GM12878 (cell line): ENCODE measurements around the gene SPATA25. TPM values are rescaled to one million over a fixed set of nuclear protein-coding genes. Genes with fewer than 3 reads are reported as not detected.

ENCODE experiments used
- ATAC-seq: fragments of 200-7000 bp; cut with Tn5 transposase; 3 replicates; pipeline ENCODE4 v1.9.1; 2020; ENCODE audit warnings: mild to moderate bottlenecking, moderate library complexity
- BruUV-seq: library from RNA; stranded (reverse); fragments of 400-500 nt; replicated peaks from 2 replicates; lab custom pipeline; 2021; lab: Mats Ljungman, UMichigan
- CTCF ChIA-PET: fragments of 300-600 bp; sonication (Branson Sonifier 250); formaldehyde crosslinking; extraction: SDS; loops from one replicate; lab custom pipeline; 2021; ENCODE audit warnings: inconsistent platforms; lab: Yijun Ruan, JAX
- POLR2A ChIA-PET: fragments of 350-600 bp; formaldehyde crosslinking; extraction: SDS; loops from one replicate; lab custom pipeline; 2021; ENCODE audit warnings: inconsistent platforms; lab: Charles Lee
- RAD21 ChIA-PET: fragments of 300-600 bp; sonication (Branson Sonifier 250); formaldehyde crosslinking; loops from one replicate; lab custom pipeline; 2023; ENCODE audit warnings: antibody characterized with exemption; ENCODE audit not compliant: unreplicated experiment; lab: Charles Lee
- SMC1A ChIA-PET: fragments of 300-600 bp; sonication (Branson Sonifier 250); formaldehyde crosslinking; loops from one replicate; lab custom pipeline; 2023; ENCODE audit not compliant: unreplicated experiment, uncharacterized antibody; lab: Charles Lee
- DNase-seq: peaks from one replicate; pipeline ENCODE4 v3.0.0-alpha.2; 2011; ENCODE audit warnings: low read depth, low spot score
- FAIRE-seq: peaks from 3 replicates; lab custom pipeline; 2011; peaks lifted over from hg19 to GRCh38; lab: Jason Lieb, UNC
- H2AFZ ChIP-seq: 2 replicates; pipeline ENCODE4 v1.6.0; 2011; ENCODE audit warnings: low read depth, low read length, control low read depth; ENCODE audit not compliant: control insufficient read depth
- H3K27ac ChIP-seq: 2 replicates; pipeline ENCODE4 v1.5.1; 2011; ENCODE audit warnings: control low read depth; ENCODE audit not compliant: control insufficient read depth, insufficient read depth
- H3K27me3 ChIP-seq, 2 experiments: replicated peaks in 1 of 2; 2 replicates each; pipeline versions ENCODE4 v1.6.0 to v1.6.1; 2011; ENCODE audit warnings: low read length in 1 of 2; ENCODE audit not compliant: control insufficient read depth in 2 of 2, insufficient read depth in 2 of 2
- H3K36me3 ChIP-seq, 2 experiments: 2 replicates each; pipeline ENCODE4 v1.5.1; 2011; ENCODE audit warnings: low read length in 1 of 2; ENCODE audit not compliant: control insufficient read depth in 2 of 2, insufficient read depth in 2 of 2
- H3K4me1 ChIP-seq: 2 replicates; pipeline ENCODE4 v1.6.1; 2011; ENCODE audit warnings: mild to moderate bottlenecking, low read length, moderate library complexity, mixed read lengths; ENCODE audit not compliant: control insufficient read depth, insufficient read depth
- H3K4me2 ChIP-seq: 2 replicates; pipeline ENCODE4 v1.6.0; 2011; ENCODE audit warnings: control low read depth; ENCODE audit not compliant: control insufficient read depth, insufficient read depth
- H3K4me3 ChIP-seq: fragments of 200-600 bp; sonication (generic); 2 replicates; pipeline ENCODE4 v1.5.1; 2016
- H3K79me2 ChIP-seq: 2 replicates; pipeline ENCODE4 v1.6.0; 2011; ENCODE audit warnings: low read length; ENCODE audit not compliant: control insufficient read depth, insufficient read depth
- H3K9ac ChIP-seq: 2 replicates; pipeline ENCODE4 v1.8.0; 2011; ENCODE audit warnings: low read length, control low read depth, mixed read lengths; ENCODE audit not compliant: control insufficient read depth, insufficient read depth
- H3K9me3 ChIP-seq: replicated peaks from 3 replicates; pipeline ENCODE4 v1.5.1; 2011; ENCODE audit warnings: mild to moderate bottlenecking, low read length; ENCODE audit not compliant: control insufficient read depth, insufficient read depth
- H4K20me1 ChIP-seq: 2 replicates; pipeline ENCODE4 v1.6.0; 2011; ENCODE audit not compliant: control insufficient read depth, insufficient read depth
- BCL11A ChIP-seq: IDR thresholded peaks from 2 replicates; pipeline ENCODE4 v1.6.1; 2011; ENCODE audit warnings: low read depth, low read length
- CHD2 ChIP-seq: IDR thresholded peaks from 2 replicates; pipeline ENCODE4 v1.6.1; 2011; ENCODE audit warnings: low read depth, low read length, improper control_type of control experiment, borderline replicate concordance
- KLF5 ChIP-seq: fragments of 450-650 bp; IDR thresholded peaks from 2 replicates; pipeline ENCODE4 v1.6.1; 2014; ENCODE audit warnings: mild to moderate bottlenecking; ENCODE audit not compliant: partially characterized antibody
- MYB ChIP-seq: fragments of 150-350 bp; IDR thresholded peaks from 2 replicates; pipeline ENCODE4 v1.6.1; 2014; ENCODE audit warnings: mild to moderate bottlenecking, low read depth, low read length, borderline replicate concordance
- MYC ChIP-seq: IDR thresholded peaks from 2 replicates; pipeline ENCODE4 v1.6.1; 2011; ENCODE audit warnings: mild to moderate bottlenecking, low read length, moderate library complexity, inconsistent platforms; ENCODE audit not compliant: insufficient read depth, insufficient replicate concordance, insufficient read length, severe bottlenecking
- NFXL1 ChIP-seq: fragments of 450-650 bp; IDR thresholded peaks from 2 replicates; pipeline ENCODE4 v1.6.1; 2017; ENCODE audit warnings: antibody characterized with exemption, mild to moderate bottlenecking, borderline replicate concordance
- NR2C2 ChIP-seq: IDR thresholded peaks from 2 replicates; pipeline ENCODE4 v1.6.1; 2011; ENCODE audit warnings: borderline replicate concordance, low read depth; ENCODE audit not compliant: control insufficient read depth, insufficient read length
- PML ChIP-seq: IDR thresholded peaks from 2 replicates; pipeline ENCODE4 v1.6.1; 2012; ENCODE audit warnings: low read length, inconsistent platforms
- SMARCA5 ChIP-seq: fragments of 450-650 bp; IDR thresholded peaks from 2 replicates; pipeline ENCODE4 v1.6.1; 2017; ENCODE audit warnings: mild to moderate bottlenecking
- SPI1 ChIP-seq: IDR thresholded peaks from 2 replicates; pipeline ENCODE4 v1.6.1; 2011; ENCODE audit warnings: low read depth, mild to moderate bottlenecking, low read length, moderate library complexity, borderline replicate concordance; ENCODE audit not compliant: insufficient read depth
- SRF ChIP-seq, 2 experiments: IDR thresholded peaks; 2 replicates each; pipeline ENCODE4 v1.6.1; 2011; ENCODE audit warnings: low read depth in 2 of 2, low read length in 2 of 2, mild to moderate bottlenecking in 1 of 2, moderate library complexity in 1 of 2
- TCF12 ChIP-seq: IDR thresholded peaks from 2 replicates; pipeline ENCODE4 v1.6.1; 2011; ENCODE audit warnings: low read depth, mild to moderate bottlenecking, low read length
- USF1 ChIP-seq: IDR thresholded peaks from 2 replicates; pipeline ENCODE4 v1.6.1; 2011; ENCODE audit warnings: borderline replicate concordance, low read depth, mild to moderate bottlenecking, moderate library complexity, mixed read lengths, low read length; ENCODE audit not compliant: insufficient read depth; ENCODE audit errors: extremely low read length
- ZNF592 ChIP-seq: fragments of 450-650 bp; IDR thresholded peaks from 2 replicates; pipeline ENCODE4 v1.6.1; 2017; ENCODE audit warnings: mild to moderate bottlenecking, moderate library complexity
- ZZZ3 ChIP-seq: IDR thresholded peaks from 2 replicates; pipeline ENCODE4 v1.6.1; 2011; ENCODE audit warnings: low read depth; ENCODE audit not compliant: control insufficient read depth, insufficient read length
- WGBS: methylation state at CpG from one replicate; pipeline ENCODE4 v1.1.6; 2016; ENCODE audit warnings: low lambda C conversion rate; ENCODE audit not compliant: insufficient replicate concordance, insufficient coverage; ENCODE audit errors: missing lambda C conversion rate; 5-methylcytosine and 5-hydroxymethylcytosine counted together
- in situ Hi-C: fragments of 300-500 bp; cut with MboI; formaldehyde crosslinking; loops from 9 replicates; pipeline ENCODE4 v1.14.3; 2018; ENCODE audit warnings: mixed read lengths
- intact Hi-C: fragments of 100-400 bp; cut with micrococcal nuclease; formaldehyde crosslinking; loops from one replicate; pipeline ENCODE4 v1.14.2; 2022; ENCODE audit not compliant: unreplicated experiment
- polyA plus RNA-seq, 11 experiments: library from polyadenylated mRNA; depleted of rRNA in 4 of 11; unstranded in 6 of 11; stranded (reverse) in 5 of 11; fragments of >200 nt; fragmentation: Nextera tagmentation in 4 of 11; fragmentation: Illumina TruSeq in 1 of 11; extraction: Ambion mirVana in 4 of 11; extraction: Trizol in 1 of 11; gene quantifications; 1 replicate in 1 of 11; 2 replicates in 10 of 11; pipeline versions ENCODE4 v1.2.1 to v1.2.3, GENCODE V29; 2011 to 2016; ENCODE audit warnings: inconsistent platforms in 2 of 11, missing spikeins in 2 of 11, low read depth in 1 of 11
- total RNA-seq, 4 experiments: library from RNA; depleted of rRNA in 3 of 4; stranded (reverse); fragments of >200 nt in 3 of 4; fragmentation: Illumina TruSeq in 1 of 4; extraction: Trizol in 1 of 4; gene quantifications; 2 replicates each; pipeline versions ENCODE4 v1.2.1 to v1.2.3, GENCODE V29; 2013 to 2021
- TF ChIP-seq, protein P1 (sequence below): fragments of 450-650 bp; conservative IDR thresholded peaks from 2 replicates; pipeline ENCODE4 v1.6.1; 2017; ENCODE audit warnings: mild to moderate bottlenecking, moderate library complexity

The SPATA25 gene
- total and polyA plus RNA-seq, 10 of the 15 experiments (the other 5 are each of a cell fraction or from before 2014, with no cell fraction given): 0.28 to 2.9 (median 1.3) TPM; not detected in 3

DNA sequence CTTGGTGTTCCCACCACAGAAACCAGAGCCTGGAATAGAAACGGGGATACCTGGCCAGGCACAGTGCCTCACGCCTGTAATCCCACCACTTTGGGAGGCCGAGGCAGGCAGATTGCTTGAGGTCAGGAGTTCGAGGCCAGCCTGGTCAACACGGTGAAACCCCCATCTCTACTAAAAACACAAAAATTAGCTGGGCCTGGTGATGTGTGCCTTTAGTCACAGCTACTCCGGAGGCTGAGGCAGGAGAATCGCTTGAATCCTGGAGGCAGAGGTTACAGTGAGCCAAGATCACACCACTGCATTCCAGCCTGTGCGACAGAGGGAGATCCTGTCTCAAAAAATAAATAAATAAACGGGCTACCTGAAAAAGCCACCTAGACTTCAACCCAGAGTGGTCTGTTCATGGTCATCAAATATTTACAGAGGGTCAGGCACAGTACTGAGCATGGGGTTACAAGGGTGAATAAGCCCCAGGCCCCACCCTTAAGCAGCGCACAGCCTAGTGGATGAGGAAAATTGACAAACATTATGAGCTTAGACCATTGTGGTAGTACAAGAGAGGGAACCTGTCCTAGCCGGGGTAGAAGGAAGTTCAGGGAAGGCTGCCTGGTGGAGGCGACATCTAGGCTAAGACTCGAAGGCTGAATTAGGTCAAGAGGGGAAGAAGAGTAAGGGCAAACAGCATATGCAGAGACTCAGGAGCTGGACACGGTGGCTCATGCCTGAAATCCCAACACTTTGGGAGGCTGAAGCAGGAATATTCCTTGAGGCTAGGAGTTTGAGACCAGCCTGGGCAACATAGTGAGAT is 39.9 kb upstream of the SPATA25 start:
- H3K27me3 ChIP-seq: no peaks in the 10 kb centered on the region
- in situ Hi-C loops (no loop called here), intact Hi-C loops (no loop called here)
- no TSS peak for BruUV-seq
- no peak overlapping the region for H3K27ac ChIP-seq
- H3K4me1 ChIP-seq: no peaks in the 10 kb centered on the region
- no peak for DNase-seq
- SMC1A ChIA-PET: interaction anchor here (3.8 kb wide), 1 partner anchor 128 kb away, joined by 11 read pairs; no protein-coding TSS in a partner anchor
- no peaks in the 10 kb centered on the region for H3K36me3 ChIP-seq
- H4K20me1 ChIP-seq: no peaks in the 10 kb centered on the region
- 60% methylated on average over 14 of the region's 14 CpGs for WGBS
- POLR2A ChIA-PET: interaction anchor here (1.2 to 1.4 kb wide), 2 partner anchors 8 to 34 kb away, joined by 3 read pairs; no protein-coding TSS in a partner anchor
- H3K4me3 ChIP-seq: no peak overlapping the region
- H3K9ac ChIP-seq: no peak overlapping the region
- RAD21 ChIA-PET: no interaction called here
- H3K4me2 ChIP-seq: no peak overlapping the region
- FAIRE-seq: no peak
- no peak for ATAC-seq
- no peaks in the 10 kb centered on the region for H3K79me2 ChIP-seq
- no peaks in the 10 kb centered on the region for H3K9me3 ChIP-seq
- no peak overlapping the region for H2AFZ ChIP-seq
- CTCF ChIA-PET: interaction anchor here (1.0 kb wide), 1 partner anchor 8 kb away, joined by 4 read pairs; no protein-coding TSS in a partner anchor
- TF ChIP-seq MYB (no peak), TCF12 (no peak), SMARCA5 (no peak), SRF (IDR thresholded peaks at IDR 0.05; ENCODE audit: low read depth in 2 of 2, low read length in 2 of 2) (no peak), NR2C2 (no peak), BCL11A (no peak), ZZZ3 (no peak), ZNF592 (no peak), USF1 (no peak), PML (no peak), NFXL1 (no peak), MYC (no peak), KLF5 (no peak), SPI1 (no peak), CHD2 (no peak)
- TF ChIP-seq, protein P1, sequence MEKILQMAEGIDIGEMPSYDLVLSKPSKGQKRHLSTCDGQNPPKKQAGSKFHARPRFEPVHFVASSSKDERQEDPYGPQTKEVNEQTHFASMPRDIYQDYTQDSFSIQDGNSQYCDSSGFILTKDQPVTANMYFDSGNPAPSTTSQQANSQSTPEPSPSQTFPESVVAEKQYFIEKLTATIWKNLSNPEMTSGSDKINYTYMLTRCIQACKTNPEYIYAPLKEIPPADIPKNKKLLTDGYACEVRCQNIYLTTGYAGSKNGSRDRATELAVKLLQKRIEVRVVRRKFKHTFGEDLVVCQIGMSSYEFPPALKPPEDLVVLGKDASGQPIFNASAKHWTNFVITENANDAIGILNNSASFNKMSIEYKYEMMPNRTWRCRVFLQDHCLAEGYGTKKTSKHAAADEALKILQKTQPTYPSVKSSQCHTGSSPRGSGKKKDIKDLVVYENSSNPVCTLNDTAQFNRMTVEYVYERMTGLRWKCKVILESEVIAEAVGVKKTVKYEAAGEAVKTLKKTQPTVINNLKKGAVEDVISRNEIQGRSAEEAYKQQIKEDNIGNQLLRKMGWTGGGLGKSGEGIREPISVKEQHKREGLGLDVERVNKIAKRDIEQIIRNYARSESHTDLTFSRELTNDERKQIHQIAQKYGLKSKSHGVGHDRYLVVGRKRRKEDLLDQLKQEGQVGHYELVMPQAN: no peak
